ENCODE data around the gene ARL15.

Gene ARL15

GRCh38 chr5:53974021-53974420 lies 336.4 kb downstream of the ARL15 start:
- Histone ChIP-seq H3K4me1 (ENCODE audit: insufficient read depth, low read length, poor library complexity, severe bottlenecking) (no peaks in the 10 kb centered on the region), H3K9me3 (ENCODE audit: insufficient read depth, low read depth, low read length) (no peaks in the 10 kb centered on the region), H3K4me2 (ENCODE audit: low read depth, low read length, poor library complexity, severe bottlenecking) (no peak overlapping the region), H3K9ac (ENCODE audit: low read depth, low read length, poor library complexity, severe bottlenecking) (no peak overlapping the region), H3K36me3 (ENCODE audit: insufficient read depth, low read length) (no peaks in the 10 kb centered on the region), H3K9me2 (replicated peaks; ENCODE audit: low read depth, low read length) (no peaks in the 10 kb centered on the region), H3K27me3 (ENCODE audit: insufficient read depth, low read length, poor library complexity, severe bottlenecking) (no peaks in the 10 kb centered on the region), H4K20me1 (ENCODE audit: insufficient read depth, low read length, poor library complexity, severe bottlenecking) (no peaks in the 10 kb centered on the region), H3K4me3 (ENCODE audit: low read length, poor library complexity, severe bottlenecking) (no peak overlapping the region), H3F3A (ENCODE audit: low read depth) (no peaks in the 10 kb centered on the region), H2AFZ (ENCODE audit: low read length) (no peak overlapping the region), H3K79me2 (ENCODE audit: insufficient read depth, low read length) (no peaks in the 10 kb centered on the region)
- TF ChIP-seq, protein P1, sequence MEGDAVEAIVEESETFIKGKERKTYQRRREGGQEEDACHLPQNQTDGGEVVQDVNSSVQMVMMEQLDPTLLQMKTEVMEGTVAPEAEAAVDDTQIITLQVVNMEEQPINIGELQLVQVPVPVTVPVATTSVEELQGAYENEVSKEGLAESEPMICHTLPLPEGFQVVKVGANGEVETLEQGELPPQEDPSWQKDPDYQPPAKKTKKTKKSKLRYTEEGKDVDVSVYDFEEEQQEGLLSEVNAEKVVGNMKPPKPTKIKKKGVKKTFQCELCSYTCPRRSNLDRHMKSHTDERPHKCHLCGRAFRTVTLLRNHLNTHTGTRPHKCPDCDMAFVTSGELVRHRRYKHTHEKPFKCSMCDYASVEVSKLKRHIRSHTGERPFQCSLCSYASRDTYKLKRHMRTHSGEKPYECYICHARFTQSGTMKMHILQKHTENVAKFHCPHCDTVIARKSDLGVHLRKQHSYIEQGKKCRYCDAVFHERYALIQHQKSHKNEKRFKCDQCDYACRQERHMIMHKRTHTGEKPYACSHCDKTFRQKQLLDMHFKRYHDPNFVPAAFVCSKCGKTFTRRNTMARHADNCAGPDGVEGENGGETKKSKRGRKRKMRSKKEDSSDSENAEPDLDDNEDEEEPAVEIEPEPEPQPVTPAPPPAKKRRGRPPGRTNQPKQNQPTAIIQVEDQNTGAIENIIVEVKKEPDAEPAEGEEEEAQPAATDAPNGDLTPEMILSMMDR (conservative IDR thresholded peaks at IDR 0.05; ENCODE audit: low read length): no peak
- TF ChIP-seq EZH2phosphoT487 (IDR thresholded peaks at IDR 0.05; ENCODE audit: borderline replicate concordance): no peak

- H3K36me3 ChIP-seq (ENCODE audit: insufficient read depth, low read length): no peaks in the 10 kb centered on the region
- H3K9ac ChIP-seq (ENCODE audit: low read depth, low read length, poor library complexity, severe bottlenecking): no peak overlapping the region
- no peaks in the 10 kb centered on the region for H3K9me3 ChIP-seq (ENCODE audit: insufficient read depth, low read depth, low read length)
- H2AFZ ChIP-seq (ENCODE audit: low read length): no peak overlapping the region
- TF ChIP-seq, protein P1 (conservative IDR thresholded peaks at IDR 0.05; ENCODE audit: low read length): no peak
- TF ChIP-seq EZH2phosphoT487 (IDR thresholded peaks at IDR 0.05; ENCODE audit: borderline replicate concordance): no peak
- no peak overlapping the region for H3K4me2 ChIP-seq (ENCODE audit: low read depth, low read length, poor library complexity, severe bottlenecking)
- H3F3A ChIP-seq (ENCODE audit: low read depth): no peaks in the 10 kb centered on the region
- no peaks in the 10 kb centered on the region for H3K4me1 ChIP-seq (ENCODE audit: insufficient read depth, low read length, poor library complexity, severe bottlenecking)
- no peaks in the 10 kb centered on the region for H3K9me2 ChIP-seq (replicated peaks; ENCODE audit: low read depth, low read length)
- no peaks in the 10 kb centered on the region for H4K20me1 ChIP-seq (ENCODE audit: insufficient read depth, low read length, poor library complexity, severe bottlenecking)
- no peaks in the 10 kb centered on the region for H3K27me3 ChIP-seq (ENCODE audit: insufficient read depth, low read length, poor library complexity, severe bottlenecking)
- H3K4me3 ChIP-seq (ENCODE audit: low read length, poor library complexity, severe bottlenecking): no peak overlapping the region
- no peaks in the 10 kb centered on the region for H3K79me2 ChIP-seq (ENCODE audit: insufficient read depth, low read length)
These were observed 338.1 kb downstream of the ARL15 start for GRCh38 chr5:53972314-53972713.

DNA sequence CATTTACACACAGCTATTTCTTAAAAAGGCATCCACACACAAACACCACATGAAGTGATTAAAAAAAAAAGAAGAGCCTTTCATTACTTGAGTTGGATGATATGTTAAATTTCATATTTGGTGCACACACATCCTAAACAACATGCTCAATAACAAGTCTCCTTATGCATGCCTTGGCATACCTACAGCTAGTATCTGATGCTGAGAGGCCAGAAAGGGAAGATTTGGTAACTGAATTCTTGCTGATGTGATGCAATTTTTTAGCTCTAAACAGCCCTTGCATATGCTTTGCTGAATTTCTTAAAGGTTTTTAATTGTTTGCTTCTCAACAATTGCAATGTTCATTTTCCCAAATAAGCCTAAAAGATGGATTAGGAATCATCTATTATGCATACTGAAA lies 338.8 kb downstream of the ARL15 start:
- Histone ChIP-seq H3K79me2 (ENCODE audit: insufficient read depth, low read length) (no peaks in the 10 kb centered on the region), H3K4me2 (ENCODE audit: low read depth, low read length, poor library complexity, severe bottlenecking) (no peak overlapping the region), H3K4me3 (ENCODE audit: low read length, poor library complexity, severe bottlenecking) (no peak overlapping the region), H3K36me3 (ENCODE audit: insufficient read depth, low read length) (no peaks in the 10 kb centered on the region), H2AFZ (ENCODE audit: low read length) (no peak overlapping the region), H3K9me2 (replicated peaks; ENCODE audit: low read depth, low read length) (no peaks in the 10 kb centered on the region), H4K20me1 (ENCODE audit: insufficient read depth, low read length, poor library complexity, severe bottlenecking) (no peaks in the 10 kb centered on the region), H3F3A (ENCODE audit: low read depth) (no peaks in the 10 kb centered on the region), H3K4me1 (ENCODE audit: insufficient read depth, low read length, poor library complexity, severe bottlenecking) (no peaks in the 10 kb centered on the region), H3K9me3 (ENCODE audit: insufficient read depth, low read depth, low read length) (no peaks in the 10 kb centered on the region), H3K9ac (ENCODE audit: low read depth, low read length, poor library complexity, severe bottlenecking) (no peak overlapping the region), H3K27me3 (ENCODE audit: insufficient read depth, low read length, poor library complexity, severe bottlenecking) (no peaks in the 10 kb centered on the region)
- no peak for TF ChIP-seq EZH2phosphoT487 (IDR thresholded peaks at IDR 0.05; ENCODE audit: borderline replicate concordance)
- TF ChIP-seq, protein P1 (conservative IDR thresholded peaks at IDR 0.05; ENCODE audit: low read length): no peak

Data from Loucy (cell line).